Activated B cell treated with CpG ODN at 0.5 μM for 24 hours (primary cell): Measurements from ENCODE around the gene HMGN1. TPM values are rescaled to one million over a fixed set of nuclear protein-coding genes. Genes with fewer than 3 reads are reported as not detected.
A peak's percentile ranks its signal among the peaks of the same experiment; 100 is the strongest.

ENCODE experiments used
- ATAC-seq: fragments of 200-7000 bp; cut with Tn5 transposase; one replicate; pipeline ENCODE4 v1.10.0; 2021; ENCODE audit warnings: low read depth, mild to moderate bottlenecking, moderate library complexity
- CTCF ChIA-PET: fragments of 350-600 bp; sonication (Branson Sonifier 250); formaldehyde crosslinking; loops from one replicate; lab custom pipeline; 2021; ENCODE audit warnings: antibody characterized with exemption; lab: Charles Lee
- POLR2A ChIA-PET: fragments of 350-600 bp; sonication (Branson Sonifier 250); formaldehyde crosslinking; loops from one replicate; lab custom pipeline; 2021; ENCODE audit warnings: antibody characterized with exemption; lab: Charles Lee
- DNase-seq: peaks from one replicate; pipeline ENCODE4 v3.0.0; 2022
- H3K27ac Mint-ChIP-seq: one replicate; pipeline ENCODE4 v1.8.0; 2020; ENCODE audit warnings: mixed read lengths
- H3K27me3 Mint-ChIP-seq: one replicate; pipeline ENCODE4 v1.8.0; 2021; ENCODE audit warnings: mixed read lengths
- H3K36me3 Mint-ChIP-seq: one replicate; pipeline ENCODE4 v1.8.0; 2021; ENCODE audit warnings: low read depth, mixed read lengths
- H3K4me1 Mint-ChIP-seq: one replicate; pipeline ENCODE4 v1.8.0; 2021; ENCODE audit warnings: mixed read lengths
- H3K4me3 Mint-ChIP-seq: one replicate; pipeline ENCODE4 v1.8.0; 2020; ENCODE audit warnings: mild to moderate bottlenecking, mixed read lengths
- H3K9me3 Mint-ChIP-seq: one replicate; pipeline ENCODE4 v1.8.0; 2020; ENCODE audit warnings: mixed read lengths
- CTCF ChIP-seq: fragments of 200-600 bp; IDR thresholded peaks from one replicate; pipeline ENCODE4 v1.8.0; 2022; ENCODE audit warnings: antibody characterized with exemption, mild to moderate bottlenecking
- intact Hi-C: fragments of 100-400 bp; cut with micrococcal nuclease; formaldehyde crosslinking; loops from one replicate; pipeline ENCODE4 v1.15.1; 2024
- total RNA-seq: library from RNA; stranded (reverse); gene quantifications from 2 replicates; pipeline ENCODE4 v1.2.3, GENCODE V29; 2022

Gene HMGN1
- total RNA-seq, 1 donor from 2014 or later: 344 TPM

GRCh38 chr21:39314143-39315027 lies 34.5 kb downstream of the HMGN1 start:
- peaks cover 18% of the 10 kb centered on the region for H3K36me3 Mint-ChIP-seq
- ATAC-seq: peak; percentile 10

GRCh38 chr21:39313571-39314142 lies 35.2 kb downstream of the HMGN1 start, which contains the start of gene BRWD1:
BRWD1 (minus strand) TSS chr21:39313632; CDS start chr21:39313491, 141 bp downstream.
- ChIA-PET CTCF (interaction anchor here (1.7 kb wide), 1 partner anchor 74 kb away, joined by 5 read pairs; no protein-coding TSS in a partner anchor), POLR2A (interaction anchor here (0.8 to 4.5 kb wide), 7 partner anchors 25 to 131 kb away, joined by 3 to 84 read pairs (median 7); partner anchors contain the start of genes HMGN1, LCA5L and PSMG1)
- peaks cover 47% of the 10 kb centered on the region for H3K4me1 Mint-ChIP-seq

More at GRCh38 chr21:39314143-39315027, 34.5 kb downstream of the HMGN1 start:
- peak overlapping the region; percentile 92 for H3K27ac Mint-ChIP-seq
- intact Hi-C loops: loop anchor here (1.0 kb wide), 2 partner anchors 66 to 74 kb away; a partner anchor contains a TSS
- no peak for TF ChIP-seq CTCF
- no peak for DNase-seq
- peaks cover 42% of the 10 kb centered on the region for H3K4me1 Mint-ChIP-seq
- ChIA-PET POLR2A (interaction anchor here (1.2 to 4.5 kb wide), 6 partner anchors 34 to 130 kb away, joined by 3 to 84 read pairs (median 13); partner anchors contain the start of genes HMGN1, LCA5L and PSMG1), CTCF (interaction anchor here (1.7 kb wide), 1 partner anchor 73 kb away, joined by 5 read pairs; no protein-coding TSS in a partner anchor)
- H3K9me3 Mint-ChIP-seq: no peaks in the 10 kb centered on the region
- peak overlapping the region; percentile 94 for H3K4me3 Mint-ChIP-seq
- no peaks in the 10 kb centered on the region for H3K27me3 Mint-ChIP-seq

GRCh38 chr21:39313042-39313570 lies 35.8 kb downstream of the HMGN1 start:
- H3K36me3 Mint-ChIP-seq: peaks cover 24% of the 10 kb centered on the region
- H3K27me3 Mint-ChIP-seq: no peaks in the 10 kb centered on the region
- ChIA-PET CTCF (interaction anchor here (1.7 kb wide), 1 partner anchor 75 kb away, joined by 5 read pairs; no protein-coding TSS in a partner anchor), POLR2A (interaction anchor here (0.6 to 4.5 kb wide), 10 partner anchors 26 to 1944 kb away, joined by 3 to 84 read pairs (median 6); partner anchors contain the start of genes HMGN1, LCA5L and PSMG1)
- intact Hi-C loops: loop anchor here (2.0 kb wide), 2 partner anchors 132 to 1748 kb away; partner anchors contain the start of gene LCA5L
- H3K4me3 Mint-ChIP-seq: peak overlapping the region; percentile 86
- TF ChIP-seq CTCF: no peak
- H3K4me1 Mint-ChIP-seq: peaks cover 44% of the 10 kb centered on the region
- H3K27ac Mint-ChIP-seq: peak overlapping the region; percentile 91
- no peaks in the 10 kb centered on the region for H3K9me3 Mint-ChIP-seq
- ATAC-seq: peak; percentile 9
- DNase-seq: no peak

More at GRCh38 chr21:39313571-39314142, 35.2 kb downstream of the HMGN1 start, which contains the start of gene BRWD1:
- no peaks in the 10 kb centered on the region for H3K27me3 Mint-ChIP-seq
- intact Hi-C loops: loop anchor here (1.0 to 2.0 kb wide), 4 partner anchors 67 to 1749 kb away; partner anchors contain the start of gene LCA5L
- peaks cover 22% of the 10 kb centered on the region for H3K36me3 Mint-ChIP-seq
- TF ChIP-seq CTCF: no peak
- H3K27ac Mint-ChIP-seq: peak within 1 kb of the TSS; percentile 92
- ATAC-seq: peak; percentile 49
- no peaks in the 10 kb centered on the region for H3K9me3 Mint-ChIP-seq
- DNase-seq: peak; percentile 86
- H3K4me3 Mint-ChIP-seq: peak within 1 kb of the TSS; percentile 94

- no peaks in the 10 kb centered on the region for H3K9me3 Mint-ChIP-seq
- POLR2A ChIA-PET: interaction anchor here (0.6 to 4.5 kb wide), 8 partner anchors 27 to 1944 kb away, joined by 3 to 84 read pairs (median 4); partner anchors contain the start of genes HMGN1 and PSMG1
- DNase-seq: peak; percentile 94
- TF ChIP-seq CTCF: no peak
- H3K36me3 Mint-ChIP-seq: peaks cover 27% of the 10 kb centered on the region
- H3K4me3 Mint-ChIP-seq: peak overlapping the region; percentile 86
- ATAC-seq: peak; percentile 86
- intact Hi-C loops: loop anchor here (1.0 to 2.0 kb wide), 4 partner anchors 37 to 1748 kb away; partner anchors contain the start of genes HMGN1, LCA5L and PSMG1
- CTCF ChIA-PET: interaction anchor here (1.7 kb wide), 1 partner anchor 75 kb away, joined by 5 read pairs; no protein-coding TSS in a partner anchor
- H3K27ac Mint-ChIP-seq: peak overlapping the region; percentile 91
- H3K4me1 Mint-ChIP-seq: peaks cover 42% of the 10 kb centered on the region
- no peaks in the 10 kb centered on the region for H3K27me3 Mint-ChIP-seq
These were observed 36.5 kb downstream of the HMGN1 start for GRCh38 chr21:39312112-39313041.
